HG02852 (cell line): ENCODE measurements around the gene KCNF1.

Experiments used
- ATAC-seq: cut with Tn5 transposase; IDR thresholded peaks from one replicate; pipeline ENCODE4 v1.9.1; 2021; ENCODE audit warnings: mild to moderate bottlenecking, moderate library complexity; ENCODE audit not compliant: unreplicated experiment

KCNF1 gene, protein sequence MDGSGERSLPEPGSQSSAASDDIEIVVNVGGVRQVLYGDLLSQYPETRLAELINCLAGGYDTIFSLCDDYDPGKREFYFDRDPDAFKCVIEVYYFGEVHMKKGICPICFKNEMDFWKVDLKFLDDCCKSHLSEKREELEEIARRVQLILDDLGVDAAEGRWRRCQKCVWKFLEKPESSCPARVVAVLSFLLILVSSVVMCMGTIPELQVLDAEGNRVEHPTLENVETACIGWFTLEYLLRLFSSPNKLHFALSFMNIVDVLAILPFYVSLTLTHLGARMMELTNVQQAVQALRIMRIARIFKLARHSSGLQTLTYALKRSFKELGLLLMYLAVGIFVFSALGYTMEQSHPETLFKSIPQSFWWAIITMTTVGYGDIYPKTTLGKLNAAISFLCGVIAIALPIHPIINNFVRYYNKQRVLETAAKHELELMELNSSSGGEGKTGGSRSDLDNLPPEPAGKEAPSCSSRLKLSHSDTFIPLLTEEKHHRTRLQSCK

DNA sequence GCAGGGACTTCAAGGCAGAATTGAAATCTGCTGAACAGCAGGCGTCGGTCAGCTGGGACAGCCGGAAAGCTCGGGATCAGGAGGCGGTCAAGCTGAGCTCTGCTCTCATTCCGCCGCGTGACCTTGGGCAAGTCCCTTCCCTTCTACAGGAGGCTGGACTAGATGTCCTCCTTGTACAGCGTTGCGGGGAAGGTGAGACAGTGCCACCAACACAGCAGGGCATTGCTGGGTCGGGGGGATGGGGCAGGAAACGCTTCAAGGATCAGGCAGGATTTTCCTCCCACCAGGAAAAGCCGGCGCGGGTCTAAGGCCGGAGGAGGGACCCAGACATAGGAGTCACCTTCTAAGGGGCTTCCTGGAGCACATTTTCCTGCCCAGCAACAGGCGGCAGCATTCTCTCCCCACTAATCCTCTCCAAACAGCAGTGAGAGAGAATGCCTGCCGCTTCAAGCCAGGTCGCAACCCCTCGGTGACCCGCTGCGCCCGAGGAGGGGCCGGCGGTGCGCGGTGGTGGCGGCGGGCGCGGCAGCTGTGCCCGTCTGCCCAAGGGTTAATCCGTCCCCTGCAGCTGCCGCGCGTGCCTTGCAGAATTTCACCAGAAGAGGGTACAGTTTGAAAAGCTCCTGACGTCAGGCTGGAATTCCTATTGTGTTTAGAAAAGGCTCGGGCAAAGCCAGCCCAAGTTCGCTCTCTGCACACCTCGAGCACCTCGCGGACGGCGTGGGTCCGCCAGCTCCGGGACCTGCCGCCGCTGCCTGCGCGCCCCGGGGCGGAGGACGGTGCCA, at the start of gene KCNF1:
Gene KCNF1 (plus strand): TSS at position 644 of the 785 bp plus-strand sequence. CDS start 493 bp downstream, outside the sequence.
- no peak for ATAC-seq

DNA sequence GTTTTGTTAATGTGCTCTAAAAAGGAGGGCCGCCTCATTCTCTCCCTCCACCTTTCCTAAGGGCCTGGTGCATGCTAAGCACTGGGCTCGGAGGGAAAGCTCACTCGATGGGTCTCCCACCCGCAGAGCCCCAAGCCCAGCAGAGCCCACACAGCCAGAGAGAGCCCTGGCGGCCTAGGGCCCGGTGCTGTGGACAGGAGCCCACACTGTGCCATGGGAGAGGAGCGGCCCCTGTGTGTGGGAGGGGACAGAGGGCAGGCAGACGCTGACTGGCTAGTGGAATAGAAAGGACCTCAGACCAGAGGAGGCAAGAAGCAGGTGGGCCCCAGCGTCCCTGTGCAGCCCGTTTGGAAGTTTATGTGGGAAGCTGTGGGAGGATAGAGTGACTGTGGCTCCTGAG, 49.4 kb upstream of the KCNF1 start:
- ATAC-seq = no peak

DNA sequence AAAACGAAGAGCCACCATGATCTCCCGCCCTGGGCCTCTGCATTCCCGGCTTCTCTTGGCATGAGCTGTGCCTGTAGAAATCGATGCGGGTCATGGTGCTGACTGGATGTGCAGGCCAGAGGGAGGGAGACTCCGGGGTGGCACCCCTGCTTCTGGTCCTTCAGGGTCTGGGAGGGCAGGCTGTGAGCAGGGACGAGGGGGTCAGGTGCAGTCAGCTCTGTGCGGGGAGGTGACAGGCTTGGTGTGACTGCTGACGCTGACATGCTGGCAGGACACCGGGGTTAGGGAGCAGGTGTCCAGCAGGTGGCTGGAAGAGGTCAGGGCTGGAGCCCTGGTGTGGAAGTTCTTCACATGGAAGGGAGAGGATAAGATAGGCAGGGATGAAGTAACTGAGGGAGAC, 48.7 kb upstream of the KCNF1 start:
- ATAC-seq = no peak

DNA sequence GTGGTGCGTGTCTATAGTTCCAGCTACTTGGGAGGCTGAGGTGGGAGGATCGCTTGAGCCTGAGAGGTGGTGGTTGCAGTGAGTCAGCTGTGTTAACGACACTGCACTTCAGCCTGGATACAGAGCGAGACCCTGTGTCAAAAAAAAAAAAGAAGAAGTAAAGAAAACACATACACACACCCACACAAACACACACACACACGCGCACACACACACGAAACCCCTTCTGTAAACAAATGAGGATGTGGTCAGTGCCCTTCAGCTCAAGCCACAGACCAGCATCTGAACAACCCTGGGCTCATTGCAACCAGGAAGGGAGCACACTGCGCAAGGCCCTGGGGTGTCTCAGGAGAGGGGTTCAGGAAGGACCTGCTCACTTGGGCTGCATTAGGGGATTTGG, 47.9 kb upstream of the KCNF1 start:
- peak; percentile 63 for ATAC-seq

DNA sequence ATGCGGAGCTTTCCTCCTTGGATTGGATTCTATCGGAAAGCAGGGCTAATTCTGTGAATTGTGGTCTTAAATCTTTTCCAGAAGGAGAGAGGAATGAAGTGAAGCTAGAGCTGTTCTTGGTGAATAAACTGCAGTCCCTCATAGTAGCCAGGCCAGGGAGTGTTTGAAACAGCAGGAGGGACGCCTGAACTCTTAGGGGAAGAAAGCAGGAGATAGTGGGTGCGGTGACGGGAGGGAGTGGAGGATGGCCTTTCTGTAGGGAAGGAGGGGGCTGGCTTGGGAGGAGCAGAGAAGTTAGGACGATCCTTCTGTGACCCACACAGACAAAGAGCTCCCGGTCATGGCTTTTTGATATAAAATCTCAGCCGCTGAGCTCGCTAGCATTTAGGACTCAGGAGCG, 47.5 kb upstream of the KCNF1 start:
- ATAC-seq = no peak

DNA sequence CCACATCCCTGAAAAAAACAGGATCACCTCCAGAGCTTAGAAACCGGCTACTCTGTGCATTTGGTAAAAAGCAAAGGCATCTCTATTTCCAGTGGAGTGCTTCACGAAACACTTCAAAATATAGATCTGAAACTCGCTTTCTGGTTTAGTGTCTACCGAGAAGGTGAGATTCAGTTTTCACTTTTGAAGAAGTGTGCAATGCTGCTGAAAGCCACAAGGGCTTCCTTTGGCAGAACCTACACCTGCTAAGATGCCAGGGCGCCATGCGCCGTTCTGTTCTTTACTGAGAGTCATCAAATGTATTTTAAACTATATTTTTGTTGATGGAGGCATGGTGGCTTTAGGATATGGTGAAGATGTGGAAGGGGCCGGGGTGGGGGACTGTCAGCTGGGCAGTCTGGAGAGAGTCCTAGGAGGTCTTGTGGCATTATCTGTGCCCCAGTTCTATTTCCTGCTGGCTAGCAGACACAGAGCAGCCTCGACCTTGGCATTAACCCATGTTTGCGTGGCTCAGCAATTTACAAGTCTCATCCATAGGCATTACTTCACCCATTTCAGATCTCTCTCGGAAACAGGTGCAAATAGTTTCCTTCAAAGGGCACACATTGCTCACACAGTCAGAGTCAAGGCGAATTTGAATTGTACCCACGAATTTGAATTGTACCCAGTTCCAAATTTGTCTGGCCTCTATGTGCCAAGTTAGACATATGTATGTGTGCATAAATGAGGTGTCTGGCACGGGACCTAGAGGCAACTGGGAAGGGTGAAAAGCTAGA, 46.7 kb upstream of the KCNF1 start:
- peak; percentile 83 for ATAC-seq

DNA sequence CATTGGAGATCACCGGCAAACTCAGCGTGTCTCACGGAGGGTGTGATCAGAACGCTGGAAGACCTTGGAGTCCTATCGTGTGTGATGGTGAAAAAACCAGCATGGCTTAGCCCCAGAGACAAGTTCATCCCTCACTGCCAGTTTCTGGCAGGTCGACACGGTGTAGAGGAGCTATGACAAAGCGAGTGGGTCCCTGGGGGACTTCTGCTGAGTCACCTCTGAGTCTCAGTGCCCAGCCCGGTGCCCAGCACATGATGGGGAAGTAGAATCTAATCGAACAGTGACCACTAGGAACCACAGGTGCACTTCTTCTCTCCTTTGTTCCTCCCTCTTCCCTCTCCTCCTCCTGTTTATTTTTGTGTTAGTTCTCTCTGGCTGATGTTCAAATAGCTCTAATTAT, 45.9 kb upstream of the KCNF1 start:
- no peak for ATAC-seq

DNA sequence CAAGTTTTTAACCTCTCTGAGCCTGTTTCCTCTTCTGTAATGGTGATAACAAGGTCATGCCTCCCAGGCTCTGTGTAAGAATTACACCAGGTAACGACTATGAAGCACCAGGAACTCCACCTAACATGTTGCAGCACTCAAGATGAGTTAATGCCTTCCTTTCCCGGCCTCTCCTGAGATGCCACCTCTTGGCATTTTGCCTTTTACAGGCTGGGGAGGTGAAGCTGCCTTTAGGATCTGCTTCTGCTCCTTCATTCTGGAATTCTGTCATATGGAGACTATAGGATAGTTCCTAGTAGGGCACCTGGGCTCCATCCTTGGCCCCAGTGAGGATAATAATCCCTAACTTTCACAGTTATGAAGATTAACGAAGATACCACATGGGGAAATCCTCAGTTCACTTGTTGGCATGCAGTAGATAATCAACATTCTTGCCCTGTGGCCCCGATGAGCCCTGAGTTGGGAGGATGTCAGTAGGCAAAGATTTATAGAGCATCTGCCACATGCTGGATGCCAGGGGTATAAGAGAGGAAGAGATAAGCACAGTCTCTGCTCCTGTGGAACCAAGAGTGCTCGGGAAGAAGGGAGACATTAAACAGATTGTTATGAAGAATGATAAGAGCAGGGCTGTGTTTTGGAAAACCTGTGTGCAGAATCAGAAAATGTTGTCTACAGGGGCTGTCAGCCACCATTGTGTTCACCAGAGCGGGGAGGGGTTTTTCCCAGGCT, 43.9 kb upstream of the KCNF1 start:
- ATAC-seq = no peak

DNA sequence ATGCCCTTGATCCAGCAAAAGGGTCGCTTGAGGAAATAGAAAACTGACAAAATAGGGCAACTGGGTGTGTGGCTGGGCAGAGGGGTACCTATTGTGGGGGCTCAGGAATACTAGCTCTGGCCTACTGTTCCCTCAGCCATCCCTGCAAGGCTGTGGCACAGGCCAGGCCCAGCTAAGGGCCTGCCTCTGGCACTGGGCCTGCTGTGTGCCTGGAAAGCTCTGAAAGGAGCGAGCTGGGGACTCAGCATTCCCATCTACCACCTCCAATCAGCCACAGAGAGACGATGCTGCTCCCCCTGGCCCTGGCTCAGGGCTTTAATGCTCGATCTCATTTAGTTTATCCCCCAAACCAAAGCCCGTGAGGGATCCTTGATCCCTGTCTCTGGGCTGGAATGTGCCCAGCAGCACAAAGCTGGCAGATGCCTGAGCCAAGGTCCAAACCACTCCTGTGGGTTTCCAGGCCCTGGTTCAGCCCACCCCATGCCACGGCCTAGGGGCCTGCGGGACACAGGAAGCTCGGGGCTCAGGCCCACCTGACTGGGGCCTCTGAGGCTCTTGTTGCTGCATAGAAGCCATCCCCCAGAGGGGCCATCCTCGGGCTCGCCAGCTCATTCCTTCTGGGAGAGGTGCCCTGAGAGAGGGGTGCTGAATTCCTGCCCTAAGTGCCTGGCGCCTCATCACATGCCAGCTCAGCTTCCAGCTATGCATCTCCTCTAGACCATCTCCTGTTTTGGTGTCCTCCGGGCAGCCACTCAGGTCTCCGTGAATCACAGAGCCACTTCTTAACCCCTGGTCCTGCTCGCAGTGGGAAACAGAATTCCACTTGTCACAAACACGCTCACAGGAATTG, 43.0 kb upstream of the KCNF1 start:
- no peak for ATAC-seq

DNA sequence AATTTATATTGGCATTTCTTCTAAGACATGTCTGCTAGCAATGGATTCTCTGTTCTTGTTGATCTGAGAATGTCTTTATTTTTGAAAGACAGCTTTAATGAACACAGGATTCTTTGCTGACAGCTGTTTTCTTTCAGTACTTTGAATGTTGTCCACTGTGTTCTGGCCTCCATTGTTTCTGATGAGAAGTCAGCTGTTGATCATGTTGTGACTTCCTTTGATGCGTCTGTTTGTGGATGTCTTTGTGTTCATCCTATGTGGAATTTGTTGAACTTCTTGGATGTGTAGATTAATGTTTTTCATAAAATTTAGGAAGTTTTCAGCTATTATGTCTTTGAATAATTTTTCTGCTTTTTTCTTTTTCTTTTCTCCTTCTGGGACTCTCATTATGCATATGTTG, 39.8 kb upstream of the KCNF1 start:
- ATAC-seq = no peak

DNA sequence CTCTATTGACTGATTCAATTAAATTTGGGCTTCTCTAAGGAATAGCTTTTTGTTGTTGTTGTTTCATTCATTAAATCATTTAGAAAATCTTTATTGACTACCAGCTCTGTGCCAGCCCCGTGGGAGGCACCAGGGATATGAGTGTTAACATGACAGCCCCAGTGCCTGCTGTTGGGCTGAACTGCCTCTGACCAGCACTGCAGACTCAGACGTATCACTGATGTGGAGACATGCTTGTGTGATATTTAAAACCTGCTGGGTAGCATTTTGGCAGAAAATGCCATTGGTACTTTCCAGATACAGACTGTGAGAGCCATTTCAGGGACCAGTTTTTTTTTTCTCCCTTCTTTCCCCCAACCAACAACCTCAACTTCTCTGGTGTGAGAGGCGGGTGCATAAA, 38.6 kb upstream of the KCNF1 start:
- ATAC-seq = peak; percentile 22

DNA sequence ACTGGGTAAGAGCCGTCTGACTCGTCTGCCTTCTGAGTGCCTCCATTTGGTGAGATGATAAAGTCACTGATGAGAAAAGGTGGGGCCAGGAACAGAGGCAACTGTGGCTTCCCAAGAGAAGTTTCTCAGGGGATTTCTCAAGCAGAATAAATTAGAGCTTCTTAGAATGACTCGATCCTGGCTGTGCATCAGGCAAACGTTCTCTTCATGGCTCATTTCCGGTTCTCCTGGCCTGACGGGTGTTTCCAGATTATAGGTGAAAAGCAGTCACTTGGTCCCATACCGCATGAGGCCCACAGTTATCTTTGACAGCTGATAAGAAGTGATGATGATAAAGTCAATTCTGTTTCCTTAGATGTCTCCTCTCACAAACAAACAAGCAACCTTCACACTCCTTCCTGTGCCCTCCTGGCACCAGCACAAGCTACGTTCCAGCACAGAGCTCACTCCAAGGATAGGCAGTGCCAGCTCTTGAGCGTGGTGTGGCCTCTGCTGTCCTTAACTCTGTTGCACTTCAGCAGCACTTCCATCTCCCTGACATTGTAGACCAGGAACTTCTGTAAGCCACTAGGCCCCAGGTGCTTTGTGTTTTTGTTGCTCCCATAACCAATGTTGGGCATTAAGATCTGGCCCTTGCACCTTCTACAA, 37.8 kb upstream of the KCNF1 start:
- peak; percentile 72 for ATAC-seq

DNA sequence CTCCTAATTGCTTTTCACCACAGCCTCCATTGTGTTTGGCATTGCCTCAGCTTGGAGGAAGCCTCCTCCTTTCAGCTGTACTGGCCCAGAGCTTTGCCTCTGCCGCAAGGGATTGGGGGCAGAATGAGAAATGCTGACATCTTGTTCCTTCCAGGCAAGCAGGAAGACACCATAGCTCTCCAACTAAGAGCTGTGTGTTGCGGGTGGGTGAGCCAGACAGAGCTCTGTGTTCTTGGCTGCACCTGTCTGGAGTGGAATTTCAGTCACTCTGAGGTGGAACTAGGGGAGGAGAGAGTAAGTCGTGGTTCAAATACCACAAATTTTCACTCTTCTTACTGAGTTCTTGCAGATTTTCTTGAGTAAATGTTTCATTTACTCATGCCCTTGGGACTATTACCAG, 36.6 kb upstream of the KCNF1 start:
- ATAC-seq = no peak

DNA sequence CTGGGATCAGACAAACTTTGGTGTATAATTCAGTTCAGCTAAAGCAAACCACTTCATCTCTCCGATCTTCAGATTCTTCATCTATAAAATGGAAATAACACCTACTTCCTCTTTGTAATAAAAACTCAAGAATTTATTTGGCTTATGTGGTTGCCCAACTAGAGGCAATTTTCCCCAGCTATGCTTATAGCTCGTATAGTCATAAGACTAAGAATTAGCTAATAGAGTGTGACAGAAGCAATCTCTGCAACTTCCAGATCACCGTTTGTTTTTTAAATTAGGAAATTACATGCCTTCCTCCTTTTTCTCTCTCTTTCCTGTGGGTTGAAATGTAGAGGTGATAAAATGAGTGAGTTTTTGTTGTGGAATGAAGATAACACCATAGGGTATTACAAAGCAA, 35.3 kb upstream of the KCNF1 start:
- ATAC-seq = no peak

DNA sequence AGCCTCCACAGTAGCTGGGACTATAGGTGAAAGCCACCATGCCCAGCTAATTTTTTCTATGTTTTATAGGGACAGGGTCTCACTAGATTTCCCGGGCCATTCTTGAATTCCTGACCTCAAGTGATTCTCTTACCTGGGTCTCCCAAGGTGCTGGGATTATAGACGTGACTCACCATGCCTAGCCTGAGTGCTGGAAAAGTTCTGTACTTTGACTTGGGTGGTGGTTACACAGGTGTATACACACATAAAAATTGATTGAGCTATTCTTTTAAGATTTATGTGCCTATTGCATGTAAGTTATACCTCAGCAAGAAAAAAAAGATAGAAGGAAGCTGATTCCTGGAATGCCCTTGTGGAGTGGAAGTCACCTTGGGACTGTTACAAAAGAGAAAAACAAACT, 34.8 kb upstream of the KCNF1 start:
- ATAC-seq = no peak

DNA sequence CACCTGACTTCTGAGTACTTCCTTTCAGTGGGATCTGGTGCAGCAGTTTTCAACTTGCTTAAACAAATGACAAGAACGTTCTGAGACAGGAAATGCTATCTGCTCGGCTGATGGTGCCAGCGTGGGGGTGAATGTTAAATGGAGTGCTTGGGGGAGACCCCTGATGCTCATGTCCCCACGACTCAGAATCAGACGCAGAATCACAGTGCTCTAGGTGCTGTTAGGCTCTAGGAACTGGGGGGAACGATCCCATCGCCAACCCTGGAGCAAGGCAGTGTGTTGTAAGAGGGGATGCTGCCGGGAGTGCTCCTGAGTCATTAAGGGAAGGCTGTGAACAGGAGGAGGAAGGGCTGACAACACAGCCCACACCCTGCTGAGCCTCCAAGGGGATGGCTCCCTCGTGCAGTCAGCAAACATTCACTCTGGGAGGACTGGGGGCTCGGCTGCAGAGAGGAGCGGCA, 34.1 kb upstream of the KCNF1 start:
- ATAC-seq = no peak

DNA sequence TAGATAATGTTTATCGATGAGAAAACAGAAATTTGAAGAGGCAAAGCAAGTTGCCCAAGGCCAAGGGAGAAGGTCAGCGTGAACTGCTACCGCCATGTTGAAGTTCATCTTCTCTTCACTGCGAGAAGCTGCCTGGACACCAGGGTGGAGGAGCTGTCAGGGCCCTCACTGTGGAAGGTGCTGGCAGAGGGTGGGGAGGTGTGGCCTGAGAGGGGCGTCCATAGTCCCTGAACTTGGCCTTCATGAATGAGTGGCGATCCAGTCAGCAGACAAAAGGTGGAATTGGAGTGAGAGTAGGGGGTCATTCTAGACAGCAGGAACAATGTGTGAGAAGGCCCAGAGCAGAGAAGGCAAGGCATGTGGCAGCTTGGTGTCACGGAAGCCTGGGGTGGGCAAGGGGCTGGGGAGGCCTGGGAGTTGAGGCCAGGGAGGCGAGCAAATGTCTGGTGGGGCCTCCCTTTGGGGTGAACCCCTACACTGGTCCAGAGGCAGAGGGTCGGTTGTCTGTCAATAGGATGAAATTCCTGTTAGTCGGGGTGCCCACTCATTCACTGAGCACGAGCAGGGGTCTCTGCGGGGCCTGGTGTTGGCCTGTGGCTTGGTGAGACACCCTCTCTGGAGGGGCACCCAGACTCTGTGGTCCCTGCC, 33.3 kb upstream of the KCNF1 start:
- no peak for ATAC-seq

DNA sequence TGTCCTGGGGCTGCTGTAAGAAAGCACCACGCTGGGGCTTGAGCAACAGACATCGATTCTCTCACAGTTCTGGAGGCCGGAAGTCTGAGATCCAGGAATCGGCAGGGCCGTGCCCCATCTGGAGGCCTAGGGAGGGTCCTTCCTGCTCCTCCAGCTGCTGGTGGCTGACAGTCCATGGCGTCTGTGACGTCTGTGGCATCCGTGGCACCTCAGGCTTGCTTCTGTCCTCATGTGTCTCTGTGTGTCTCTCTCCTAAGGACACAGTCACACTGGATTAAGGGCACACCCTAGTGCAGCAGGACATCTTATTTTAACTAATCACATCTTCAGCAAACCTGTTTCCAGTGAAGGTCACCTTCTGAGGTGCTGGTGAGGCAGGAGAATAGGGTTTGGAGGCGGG, 32.6 kb upstream of the KCNF1 start:
- no peak for ATAC-seq
